K562 (cell line): ENCODE data around the gene AK2. TPM values are rescaled to one million over a fixed set of nuclear protein-coding genes. Genes with fewer than 3 reads are reported as not detected.

ENCODE experiments used
- BRD4 ChIP-seq: fragments of 200-600 bp; sonication (generic); IDR thresholded peaks from 2 replicates; pipeline ENCODE4 v1.6.1; 2017; ENCODE audit warnings: inconsistent platforms
- CEBPG ChIP-seq, 3 experiments: fragments of 200-800 bp in 1 of 3; sonication (Bioruptor generic) in 1 of 3; sonication (generic) in 1 of 3; formaldehyde crosslinking in 1 of 3; IDR thresholded peaks in 2 of 3; conservative IDR thresholded peaks in 1 of 3; 2 replicates each; pipeline versions ENCODE4 v1.6.1 to v1.8.0; 2016 to 2022; ENCODE audit warnings: missing compliant biosample characterization in 2 of 3, missing genetic modification characterization in 2 of 3, mild to moderate bottlenecking in 1 of 3, missing genetic modification reagents in 1 of 3
- CGGBP1 ChIP-seq: fragments of 250-450 bp; sonication (Bioruptor Pico); IDR thresholded peaks from 2 replicates; pipeline ENCODE4 v1.9.0; 2021; ENCODE audit warnings: mild to moderate bottlenecking
- CLOCK ChIP-seq: fragments of 250-450 bp; sonication (Bioruptor Pico); IDR thresholded peaks from 2 replicates; pipeline ENCODE4 v1.4.0; 2020; ENCODE audit warnings: mild to moderate bottlenecking, moderate library complexity, borderline replicate concordance
- FOXO4 ChIP-seq: fragments of 450-650 bp; formaldehyde crosslinking; IDR thresholded peaks from 2 replicates; pipeline ENCODE4 v1.4.0; 2020; ENCODE audit warnings: mild to moderate bottlenecking, moderate library complexity
- GABPA ChIP-seq: fragments of 200-800 bp; sonication (Bioruptor generic); conservative IDR thresholded peaks from 2 replicates; pipeline ENCODE4 v1.6.1; 2016; ENCODE audit warnings: low read depth, missing genetic modification characterization, missing compliant biosample characterization
- HMBOX1 ChIP-seq: sonication (generic); IDR thresholded peaks from 2 replicates; pipeline ENCODE4 v1.6.1; 2016
- MBD1 ChIP-seq: fragments of 250-450 bp; sonication (Bioruptor Pico); IDR thresholded peaks from 2 replicates; pipeline ENCODE4 v1.8.0; 2022; ENCODE audit warnings: inconsistent platforms
- MBD2 ChIP-seq: sonication (generic); IDR thresholded peaks from 2 replicates; pipeline ENCODE4 v1.6.1; 2016; ENCODE audit warnings: low read depth, borderline replicate concordance
- MYBL2 ChIP-seq, 2 experiments: fragments of 450-650 bp in 1 of 2; sonication (generic) in 1 of 2; formaldehyde crosslinking in 1 of 2; IDR thresholded peaks; 2 replicates each; pipeline versions ENCODE4 v1.6.1 to v1.8.1; 2017 to 2022; ENCODE audit warnings: borderline replicate concordance in 1 of 2, inconsistent platforms in 1 of 2, low read depth in 1 of 2, mild to moderate bottlenecking in 1 of 2, missing genetic modification reagents in 1 of 2, moderate library complexity in 1 of 2
- NFIC ChIP-seq: fragments of 450-650 bp; IDR thresholded peaks from 2 replicates; pipeline ENCODE4 v1.6.1; 2017; ENCODE audit warnings: mild to moderate bottlenecking, inconsistent platforms
- PHTF2 ChIP-seq: fragments of 250-450 bp; sonication (Bioruptor Pico); IDR thresholded peaks from 2 replicates; pipeline ENCODE4 v1.5.0; 2021; ENCODE audit warnings: mild to moderate bottlenecking
- POLR2A ChIP-seq: fragments of 450-650 bp; conservative IDR thresholded peaks from 2 replicates; pipeline ENCODE4 v1.6.1; 2016
- PREB ChIP-seq: sonication (generic); formaldehyde crosslinking; IDR thresholded peaks from 2 replicates; pipeline ENCODE4 v1.8.1; 2023; ENCODE audit warnings: mild to moderate bottlenecking, missing genetic modification reagents
- SNAPC5 ChIP-seq: fragments of 250-450 bp; sonication (Bioruptor Pico); IDR thresholded peaks from 2 replicates; pipeline ENCODE4 v1.8.0; 2021; ENCODE audit warnings: moderate library complexity, mild to moderate bottlenecking, inconsistent platforms
- ZBTB12 ChIP-seq: fragments of 250-450 bp; sonication (Bioruptor Pico); IDR thresholded peaks from 2 replicates; pipeline ENCODE4 v1.4.0; 2020
- ZC3H4 ChIP-seq: sonication (generic); formaldehyde crosslinking; IDR thresholded peaks from 2 replicates; pipeline ENCODE4 v1.9.0; 2021; ENCODE audit warnings: missing genetic modification reagents, borderline replicate concordance
- ZNF146 ChIP-seq: IDR thresholded peaks from one replicate; pipeline ENCODE4 v1.6.1; 2018; ENCODE audit warnings: missing compliant biosample characterization; ENCODE audit not compliant: unreplicated experiment
- ZNF316 ChIP-seq: fragments of 450-650 bp; IDR thresholded peaks from 2 replicates; pipeline ENCODE4 v1.6.1; 2016
- polyA plus RNA-seq, 8 experiments: library from polyadenylated mRNA; depleted of rRNA in 4 of 8; stranded (reverse) in 5 of 8; unstranded in 3 of 8; fragments of >200 nt; fragmentation: Nextera tagmentation in 2 of 8; fragmentation: Illumina TruSeq in 1 of 8; extraction: Ambion mirVana in 2 of 8; extraction: Trizol in 1 of 8; gene quantifications; 2 replicates each; pipeline versions ENCODE4 v1.2.1 to v1.2.3, GENCODE V29; 2011 to 2014; ENCODE audit warnings: inconsistent platforms in 1 of 8, missing spikeins in 1 of 8
- total RNA-seq, 7 experiments: library from RNA; depleted of rRNA in 6 of 7; stranded (reverse); fragments of >200 nt in 6 of 7; fragmentation: Illumina TruSeq in 2 of 7; extraction: Trizol in 2 of 7; gene quantifications; 2 replicates each; pipeline versions ENCODE4 v1.2.1 to v1.2.3, GENCODE V29; 2011 to 2021; ENCODE audit warnings: low replicate concordance in 1 of 7

The AK2 gene
- total and polyA plus RNA-seq, 9 of the 15 experiments (the other 6 are each of a cell fraction or from before 2014, with no cell fraction given): 105 to 1,050 (median 509) TPM

- TF ChIP-seq ZNF316: no peak
- TF ChIP-seq CGGBP1: no peak
- TF ChIP-seq NFIC: peak; percentile 91
- TF ChIP-seq ZNF146: no peak
- TF ChIP-seq PHTF2: no peak
- TF ChIP-seq GABPA: 0 out of 2 replicates have a peak, but pooled peaks have one; percentile 17
- TF ChIP-seq BRD4: no peak
- peak; percentile 91 for TF ChIP-seq HMBOX1
- no peak for TF ChIP-seq FOXO4 (CRISPR knock-in tag)
- no peak for TF ChIP-seq CLOCK (CRISPR knock-in tag)
- no peak for TF ChIP-seq CEBPG (CRISPR knock-in tag; IDR thresholded peaks at IDR 0.05)
- no peak for TF ChIP-seq CEBPG (tag; conservative IDR thresholded peaks at IDR 0.05 in 1 of 2, IDR thresholded peaks at IDR 0.05 in 1 of 2)
- TF ChIP-seq SNAPC5 (CRISPR knock-in tag): no peak
- TF ChIP-seq ZBTB12: no peak
- TF ChIP-seq PREB (CRISPR knock-in tag): no peak
- peak; percentile 47; the same call in 1 of the 2 replicates for TF ChIP-seq MBD2
- no peak for TF ChIP-seq MYBL2 (IDR thresholded peaks at IDR 0.05; ENCODE audit: low read depth)
- no peak for TF ChIP-seq MYBL2 (CRISPR knock-in tag; IDR thresholded peaks at IDR 0.05; ENCODE audit: borderline replicate concordance)
- no peak for TF ChIP-seq POLR2A
- no peak for TF ChIP-seq MBD1 (CRISPR knock-in tag)
- no peak for TF ChIP-seq ZC3H4 (CRISPR knock-in tag)
Observed at GRCh38 chr1:33009561-33009960, 27.1 kb downstream of the AK2 start (continued).
